Gastroesophageal sphincter (tissue), 4 donors: ENCODE measurements around the gene SKP1. TPM values are rescaled to one million over a fixed set of nuclear protein-coding genes. Genes with fewer than 3 reads are reported as not detected.

Experiments
- ATAC-seq: fragments of 150-250 bp; one replicate; pipeline ENCODE4 v1.9.1; 2016; ENCODE audit warnings: mild to moderate bottlenecking, moderate library complexity
- H3K27ac ChIP-seq, 4 donors: fragments of 200-600 bp; sonication (generic) in 3 of 4; 1 replicate in 3 of 4; 2 replicates in 1 of 4; pipeline ENCODE4 v1.5.1; 2016 to 2019
- H3K27me3 ChIP-seq: fragments of 200-600 bp; sonication (generic); one replicate; pipeline ENCODE4 v1.5.1; 2019
- H3K36me3 ChIP-seq, 2 donors: fragments of 200-600 bp; sonication (generic); one replicate each; pipeline ENCODE4 v1.5.1; 2019; ENCODE audit warnings: control low read depth in 1 of 2
- H3K4me1 ChIP-seq, 3 donors: fragments of 200-600 bp; sonication (generic); 1 replicate in 2 of 3; 2 replicates in 1 of 3; pipeline ENCODE4 v1.5.1; 2016 to 2019; ENCODE audit warnings: control low read depth in 2 of 3
- H3K4me3 ChIP-seq, 2 donors: fragments of 200-600 bp; sonication (generic); one replicate each; pipeline ENCODE4 v1.5.1; 2019; ENCODE audit warnings: mild to moderate bottlenecking in 1 of 2, moderate library complexity in 1 of 2
- H3K9me3 ChIP-seq, 3 donors: fragments of 200-600 bp; sonication (generic); one replicate each; pipeline ENCODE4 v1.5.1; 2017 to 2019; ENCODE audit warnings: control low read depth in 2 of 3
- EP300 ChIP-seq: sonication (generic); formaldehyde crosslinking; IDR thresholded peaks from one replicate; pipeline ENCODE4 v1.6.1; 2017; ENCODE audit warnings: antibody characterized with exemption, mild to moderate bottlenecking
- POLR2A ChIP-seq, 2 donors: fragments of 450-650 bp; IDR thresholded peaks; one replicate each; pipeline ENCODE4 v1.6.1; 2017; ENCODE audit warnings: antibody characterized with exemption in 2 of 2, mild to moderate bottlenecking in 2 of 2, moderate library complexity in 1 of 2
- POLR2AphosphoS5 ChIP-seq: sonication (generic); formaldehyde crosslinking; IDR thresholded peaks from one replicate; pipeline ENCODE4 v1.6.1; 2017; ENCODE audit warnings: antibody characterized with exemption
- WGBS, 2 donors: methylation state at CpG; one replicate each; pipeline ENCODE4 v1.1.5; 2018; ENCODE audit warnings: low coverage in 1 of 2; 5-methylcytosine and 5-hydroxymethylcytosine counted together
- total RNA-seq, 4 donors: library from RNA; depleted of rRNA; stranded (reverse); fragments of >200 nt; gene quantifications; one replicate each; pipeline ENCODE4 v1.1.0, GENCODE V29; 2016
- TF ChIP-seq, protein P1 (sequence below), 4 experiments: fragments of 200-600 bp in 2 of 4; fragments of 450-650 bp in 2 of 4; sonication (generic) in 1 of 4; IDR thresholded peaks; one replicate each; pipeline ENCODE4 v1.5.1; 2017 to 2019; ENCODE audit warnings: antibody characterized with exemption in 4 of 4, mild to moderate bottlenecking in 2 of 4, moderate library complexity in 2 of 4

Gene SKP1
- total RNA-seq, 4 donors from 2014 or later, result 313 to 463 (median 399) TPM

DNA sequence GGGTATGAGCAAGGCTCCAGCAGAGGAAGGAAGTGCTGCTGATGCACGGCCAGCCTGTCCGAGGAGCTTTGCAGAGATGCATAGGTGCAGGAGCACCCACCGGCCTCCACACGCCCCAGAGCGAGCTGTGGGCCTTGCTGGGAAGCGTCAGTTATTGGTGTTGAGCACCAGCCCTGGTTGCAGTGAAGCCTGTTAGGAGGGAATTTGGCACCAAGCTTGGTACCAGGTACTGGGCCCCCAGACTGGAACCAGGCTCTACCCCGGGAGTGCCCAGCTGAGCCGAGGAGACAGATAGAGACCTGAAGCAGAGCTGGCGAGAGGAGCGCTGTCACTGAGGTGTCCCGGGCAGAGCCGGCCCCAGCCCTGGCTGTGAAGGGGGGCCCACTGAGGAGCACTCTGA is 57.0 kb downstream of the SKP1 start:
- Histone ChIP-seq H3K9me3 (no peaks in the 10 kb centered on the region), H3K4me3 (no peak overlapping the region), H3K27me3 (no peaks in the 10 kb centered on the region), H3K36me3 (no peaks in the 10 kb centered on the region), H3K4me1 (peaks cover 0 to 14% (median 3%) of the 10 kb centered on the region in 3 donors), H3K27ac (no peak overlapping the region)
- ATAC-seq, result no peak
- TF ChIP-seq, protein P1, sequence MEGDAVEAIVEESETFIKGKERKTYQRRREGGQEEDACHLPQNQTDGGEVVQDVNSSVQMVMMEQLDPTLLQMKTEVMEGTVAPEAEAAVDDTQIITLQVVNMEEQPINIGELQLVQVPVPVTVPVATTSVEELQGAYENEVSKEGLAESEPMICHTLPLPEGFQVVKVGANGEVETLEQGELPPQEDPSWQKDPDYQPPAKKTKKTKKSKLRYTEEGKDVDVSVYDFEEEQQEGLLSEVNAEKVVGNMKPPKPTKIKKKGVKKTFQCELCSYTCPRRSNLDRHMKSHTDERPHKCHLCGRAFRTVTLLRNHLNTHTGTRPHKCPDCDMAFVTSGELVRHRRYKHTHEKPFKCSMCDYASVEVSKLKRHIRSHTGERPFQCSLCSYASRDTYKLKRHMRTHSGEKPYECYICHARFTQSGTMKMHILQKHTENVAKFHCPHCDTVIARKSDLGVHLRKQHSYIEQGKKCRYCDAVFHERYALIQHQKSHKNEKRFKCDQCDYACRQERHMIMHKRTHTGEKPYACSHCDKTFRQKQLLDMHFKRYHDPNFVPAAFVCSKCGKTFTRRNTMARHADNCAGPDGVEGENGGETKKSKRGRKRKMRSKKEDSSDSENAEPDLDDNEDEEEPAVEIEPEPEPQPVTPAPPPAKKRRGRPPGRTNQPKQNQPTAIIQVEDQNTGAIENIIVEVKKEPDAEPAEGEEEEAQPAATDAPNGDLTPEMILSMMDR (IDR thresholded peaks at IDR 0.05), result no peak
- no peak for TF ChIP-seq POLR2A (IDR thresholded peaks at IDR 0.05)
- no peak for TF ChIP-seq EP300
- no peak for TF ChIP-seq POLR2AphosphoS5
- 93% methylated on average over 3 of the region's 12 CpGs; no CpG with 5 or more reads in 1 of the 2 donors for WGBS, 2 donors

DNA sequence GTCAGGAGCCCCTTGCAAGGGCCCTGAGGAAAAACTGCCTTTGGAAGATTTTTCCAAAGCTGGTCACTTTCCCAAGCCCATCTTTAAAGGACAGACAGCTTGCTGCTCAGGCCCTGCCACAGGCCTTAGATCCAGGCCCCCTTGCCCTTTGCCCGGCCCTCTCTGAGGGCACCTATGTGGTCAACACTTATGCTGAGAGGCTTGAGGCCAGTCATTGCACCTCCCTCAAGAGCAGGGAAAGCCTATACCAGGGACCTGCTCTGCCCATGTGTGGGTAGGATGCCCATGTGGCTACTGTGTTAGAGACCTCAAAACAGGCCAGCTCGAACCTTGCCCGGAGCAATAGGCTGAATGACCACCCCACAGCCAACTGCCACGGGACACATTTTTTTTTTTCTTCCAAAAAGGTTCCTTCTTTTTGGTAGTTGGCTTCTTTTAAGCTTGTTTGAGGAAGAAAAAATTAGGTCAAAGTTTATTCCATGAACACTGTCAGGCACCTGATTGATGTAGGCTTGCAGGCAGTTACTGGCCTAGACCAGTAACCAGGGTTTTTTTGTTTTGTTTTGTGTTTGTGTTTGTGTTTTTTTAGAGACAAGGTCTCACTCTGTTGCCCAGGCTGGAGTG is 58.4 kb downstream of the SKP1 start:
- WGBS, 2 donors, result 80 to 85% methylated on average over 1 to 3 of the region's 4 CpGs
- Histone ChIP-seq H3K27ac (no peak overlapping the region), H3K9me3 (no peaks in the 10 kb centered on the region), H3K27me3 (peaks cover 5% of the 10 kb centered on the region), H3K4me3 (no peak overlapping the region), H3K36me3 (no peaks in the 10 kb centered on the region), H3K4me1 (peaks cover 0 to 20% (median 6%) of the 10 kb centered on the region in 3 donors)
- TF ChIP-seq POLR2AphosphoS5, result no peak
- TF ChIP-seq, protein P1 (IDR thresholded peaks at IDR 0.05), result no peak
- TF ChIP-seq EP300, result no peak
- no peak for TF ChIP-seq POLR2A (IDR thresholded peaks at IDR 0.05)
- ATAC-seq, result no peak

DNA sequence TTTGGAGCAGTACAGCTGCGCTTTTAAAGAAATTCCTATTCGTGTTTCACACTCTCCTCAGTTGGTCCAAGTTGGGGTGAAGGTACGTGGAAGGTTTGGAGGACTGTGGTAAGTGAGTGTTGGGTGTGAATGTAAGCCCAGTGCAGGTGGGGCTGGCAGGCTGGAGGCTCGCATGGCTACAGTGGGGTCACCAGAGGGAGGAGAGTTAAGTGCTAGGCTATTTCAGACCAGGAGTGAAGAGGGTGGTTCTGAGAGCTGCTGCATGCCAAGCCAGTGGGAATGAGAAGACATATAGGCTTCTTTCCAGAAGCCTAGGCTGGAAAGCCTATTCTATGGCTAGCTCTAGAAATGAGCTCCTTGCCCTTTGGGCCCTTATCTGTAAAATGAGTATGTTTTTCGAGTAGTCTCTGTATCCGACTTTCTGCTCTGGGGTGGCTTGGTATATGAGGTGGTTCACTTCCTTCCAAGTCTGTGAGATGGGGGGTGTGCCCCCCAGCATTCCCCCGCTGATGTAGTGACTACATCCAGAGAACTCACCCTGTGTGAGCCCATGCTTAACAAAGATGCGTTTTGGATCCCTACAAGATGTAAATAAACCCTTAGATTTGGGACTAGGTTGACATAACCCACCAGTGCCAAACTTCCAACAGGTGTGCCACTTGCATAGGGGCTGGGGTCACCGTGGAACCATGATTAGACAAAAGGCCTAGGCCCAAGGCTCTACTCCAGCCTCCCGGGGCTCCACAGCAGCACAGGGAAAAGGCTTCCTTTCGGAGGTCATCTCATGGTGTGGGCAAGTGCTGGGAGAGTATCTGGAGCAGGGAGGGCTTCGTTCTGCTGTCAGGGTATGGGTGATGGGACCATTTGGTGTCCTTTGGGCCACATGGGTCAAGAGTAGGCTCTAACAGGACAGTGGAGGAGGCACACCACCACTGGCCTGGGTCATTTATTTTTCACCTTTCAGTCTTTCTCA is 59.7 kb downstream of the SKP1 start:
- TF ChIP-seq EP300, result no peak
- TF ChIP-seq, protein P1 (IDR thresholded peaks at IDR 0.05), result no peak
- TF ChIP-seq POLR2AphosphoS5, result no peak
- TF ChIP-seq POLR2A (IDR thresholded peaks at IDR 0.05), result no peak
- Histone ChIP-seq H3K4me3 (no peak overlapping the region), H3K27me3 (peaks cover 18% of the 10 kb centered on the region), H3K27ac (no peak overlapping the region), H3K36me3 (no peaks in the 10 kb centered on the region), H3K9me3 (no peaks in the 10 kb centered on the region), H3K4me1 (peaks cover 0 to 24% (median 9%) of the 10 kb centered on the region in 3 donors)
- 92 to 100% methylated on average over 5 to 6 of the region's 12 CpGs for WGBS, 2 donors
- ATAC-seq, result no peak

DNA sequence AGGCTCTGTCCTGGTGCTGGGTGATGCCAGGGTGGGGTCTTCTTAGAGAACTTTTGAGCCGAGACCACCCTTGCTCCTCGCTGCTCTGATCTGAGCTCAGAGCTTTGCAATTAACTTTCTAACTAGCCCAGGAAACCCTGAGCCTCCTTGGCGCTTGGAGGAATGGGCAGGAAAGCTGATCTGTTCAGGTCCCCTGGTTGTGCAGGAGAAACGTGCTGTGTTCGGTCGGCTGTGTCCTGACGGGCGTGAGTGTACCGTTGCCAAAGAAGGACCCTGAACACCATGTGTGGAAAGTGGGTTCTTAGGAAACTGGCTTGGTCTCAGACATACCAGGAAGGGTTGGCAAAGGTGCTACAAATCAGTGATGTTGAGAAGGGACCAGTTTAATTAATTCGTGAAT is 60.5 kb downstream of the SKP1 start:
- 80 to 89% methylated on average over 1 of the region's 10 CpGs for WGBS, 2 donors

More for the DNA sequence above, 60.5 kb downstream of the SKP1 start:
- Histone ChIP-seq H3K4me1 (peaks cover 0 to 24% (median 9%) of the 10 kb centered on the region in 3 donors), H3K27me3 (peaks cover 26% of the 10 kb centered on the region), H3K36me3 (no peaks in the 10 kb centered on the region), H3K4me3 (no peak overlapping the region), H3K9me3 (no peaks in the 10 kb centered on the region), H3K27ac (no peak overlapping the region)
- ATAC-seq, result no peak
- no peak for TF ChIP-seq POLR2A (IDR thresholded peaks at IDR 0.05)
- no peak for TF ChIP-seq EP300
- TF ChIP-seq, protein P1 (IDR thresholded peaks at IDR 0.05), result no peak
- no peak for TF ChIP-seq POLR2AphosphoS5
